Brain microvascular endothelial cell (primary cell): ENCODE data around the gene ZMAT1.
"Not testable (repeated sequence)": the region's sequence is repeated elsewhere in the genome, so short reads cannot be mapped to it uniquely, and the experiment has no call there.

Source experiments
- DNase-seq: peaks from one replicate; pipeline ENCODE4 v3.0.0-alpha.2; 2020
- H3K27ac ChIP-seq: fragments of 250-450 bp; sonication (Bioruptor Pico); 2 replicates; pipeline ENCODE4 v1.5.1; 2020; ENCODE audit warnings: mild to moderate bottlenecking, moderate library complexity
- H3K27me3 ChIP-seq: fragments of 250-450 bp; sonication (Bioruptor Pico); replicated peaks from 2 replicates; pipeline ENCODE4 v1.5.1; 2020; ENCODE audit warnings: mild to moderate bottlenecking
- H3K36me3 ChIP-seq: fragments of 250-450 bp; sonication (Bioruptor Pico); replicated peaks from 2 replicates; pipeline ENCODE4 v1.5.1; 2020; ENCODE audit warnings: mild to moderate bottlenecking
- H3K4me3 ChIP-seq: 2 replicates; pipeline ENCODE4 v1.5.1; 2011; ENCODE audit warnings: low read depth, mild to moderate bottlenecking, control low read depth, low read length, moderate library complexity
- CTCF ChIP-seq: IDR thresholded peaks from 2 replicates; pipeline ENCODE4 v1.5.1; 2011; ENCODE audit warnings: low read depth, mild to moderate bottlenecking, moderate library complexity, low read length, control low read depth, inconsistent platforms; ENCODE audit errors: missing control alignments
- in situ Hi-C: cut with HindIII; loops from 2 replicates; pipeline ENCODE4 v1.10.0; 2017; ENCODE audit warnings: low sequenced_read_pairs, low pct_ligation_motif_present

The ZMAT1 gene

GRCh38 chrX:101931488-101932248 lies at the start of gene ZMAT1:
Gene ZMAT1, minus strand, starts transcription at chrX:101932027. Its CDS starts 19 bp downstream, at chrX:101932008.
- in situ Hi-C loops = no loop called here
- TF ChIP-seq CTCF = no peak
- Histone ChIP-seq H3K27me3 (no peaks in the 10 kb centered on the region), H3K27ac (no peak within 1 kb of the TSS), H3K4me3 (peak within 1 kb of the TSS; percentile 45), H3K36me3 (no peaks in the 10 kb centered on the region)
- peak; percentile 75 for DNase-seq

- Histone ChIP-seq H3K27ac (no peak overlapping the region), H3K27me3 (no peaks in the 10 kb centered on the region), H3K4me3 (no peak overlapping the region), H3K36me3 (no peaks in the 10 kb centered on the region)
- in situ Hi-C loops = no loop called here
- TF ChIP-seq CTCF = no peak
- no peak for DNase-seq
Measured at GRCh38 chrX:101977106-101977505, 45.3 kb upstream of the ZMAT1 start.

GRCh38 chrX:101973066-101973465 lies 41.2 kb upstream of the ZMAT1 start:
- Histone ChIP-seq H3K27me3 (no peaks in the 10 kb centered on the region), H3K27ac (no peak overlapping the region), H3K4me3 (no peak overlapping the region), H3K36me3 (no peaks in the 10 kb centered on the region)
- in situ Hi-C loops = no loop called here
- no peak for DNase-seq
- no peak for TF ChIP-seq CTCF

DNA sequence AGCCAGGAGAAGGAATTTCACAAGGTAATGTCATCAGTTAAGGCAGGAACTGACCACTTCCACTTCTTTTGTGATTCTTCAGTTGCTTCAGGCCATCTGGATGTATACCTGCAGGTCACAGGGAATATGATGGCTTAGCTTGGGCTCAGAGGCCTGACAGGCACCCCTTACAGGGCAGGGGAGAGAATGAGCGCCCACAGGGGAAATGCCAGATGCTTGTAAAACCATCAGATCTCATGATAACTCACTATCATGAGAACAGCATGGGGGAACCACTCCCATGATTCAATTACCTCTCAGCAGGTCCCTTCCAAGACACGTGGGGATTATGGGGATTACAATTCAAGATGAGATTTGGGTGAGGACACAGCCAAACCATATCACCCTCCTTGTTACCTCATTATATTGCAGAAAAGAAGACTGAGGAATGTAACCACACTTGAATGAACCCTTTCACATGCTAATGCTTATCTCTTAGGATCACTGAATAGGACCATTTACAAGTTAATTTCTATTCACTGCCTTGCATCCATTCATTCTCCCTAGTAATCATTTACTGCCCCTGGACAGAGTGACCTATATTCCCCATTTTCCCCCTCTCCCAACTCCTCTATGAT lies 33.2 kb upstream of the ZMAT1 start:
- H3K36me3 ChIP-seq, in situ Hi-C loops, DNase-seq, H3K27ac ChIP-seq, H3K4me3 ChIP-seq, H3K27me3 ChIP-seq: not testable (repeated sequence)

- no peak for TF ChIP-seq CTCF
- Histone ChIP-seq H3K36me3 (no peaks in the 10 kb centered on the region), H3K27ac (no peak overlapping the region), H3K27me3 (no peaks in the 10 kb centered on the region), H3K4me3 (no peak overlapping the region)
- in situ Hi-C loops = no loop called here
- no peak for DNase-seq
Measured at GRCh38 chrX:101958139-101958538, 26.3 kb upstream of the ZMAT1 start.

DNA sequence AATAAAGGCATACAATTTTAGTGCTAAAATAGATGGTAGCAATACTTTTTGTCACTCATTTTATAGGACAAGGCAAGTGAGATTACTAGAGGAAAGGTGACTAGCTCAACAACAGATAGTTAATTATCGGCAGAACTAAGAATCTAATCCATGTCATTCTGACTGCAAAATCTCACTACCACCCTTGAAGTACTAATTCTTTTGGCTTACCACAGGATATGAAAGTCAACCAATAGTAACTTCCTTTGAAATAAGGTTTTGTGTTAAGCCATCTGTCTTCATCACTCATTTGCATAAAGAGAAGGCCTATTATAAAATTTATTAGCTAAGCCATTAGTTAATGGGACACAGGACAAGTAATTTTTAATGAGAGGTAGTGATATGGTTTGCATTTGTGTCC lies 25.3 kb upstream of the ZMAT1 start:
- in situ Hi-C loops = no loop called here
- H3K4me3 ChIP-seq = no peak overlapping the region
- H3K36me3 ChIP-seq = no peaks in the 10 kb centered on the region
- no peaks in the 10 kb centered on the region for H3K27me3 ChIP-seq
- H3K27ac ChIP-seq = no peak overlapping the region
- no peak for DNase-seq
- TF ChIP-seq CTCF = no peak
